Neural cell (in vitro differentiated cells): ENCODE measurements around the gene KIF5B. TPM values are rescaled to one million over a fixed set of nuclear protein-coding genes. Genes with fewer than 3 reads are reported as not detected.

ENCODE experiments used
- H2AFZ ChIP-seq: fragments of 200-600, 300-800 bp; sonication (generic), shearing (Covaris generic); 2 replicates; pipeline ENCODE4 v1.6.0; 2014; ENCODE audit warnings: low read depth, mild to moderate bottlenecking, antibody characterized with exemption, low read length, moderate library complexity
- H3F3A ChIP-seq: fragments of 200-600 bp; shearing (Covaris generic); 2 replicates; pipeline ENCODE4 v1.6.1; 2016; ENCODE audit warnings: mild to moderate bottlenecking, moderate library complexity, mixed read lengths, antibody characterized with exemption, low read length; ENCODE audit not compliant: insufficient read depth, poor library complexity, severe bottlenecking
- H3K27ac ChIP-seq: fragments of 200-600, 300-800 bp; sonication (generic), shearing (Covaris generic); 2 replicates; pipeline ENCODE4 v1.5.1; 2014; ENCODE audit warnings: mild to moderate bottlenecking, low read length, moderate library complexity
- H3K27me3 ChIP-seq: fragments of 300-800, 200-600 bp; sonication (generic), shearing (Covaris generic); 2 replicates; pipeline ENCODE4 v1.6.0; 2014; ENCODE audit warnings: mild to moderate bottlenecking, low read depth, low read length, moderate library complexity; ENCODE audit not compliant: insufficient read depth
- H3K36me3 ChIP-seq: fragments of 300-800, 200-600 bp; sonication (generic), shearing (Covaris generic); 2 replicates; pipeline ENCODE4 v1.5.1; 2014; ENCODE audit warnings: mild to moderate bottlenecking, antibody characterized with exemption, low read length, moderate library complexity; ENCODE audit not compliant: insufficient read depth
- H3K4me2 ChIP-seq: fragments of 300-800, 200-600 bp; sonication (generic), shearing (Covaris generic); 2 replicates; pipeline ENCODE4 v1.6.0; 2014; ENCODE audit warnings: mild to moderate bottlenecking, low read length
- H3K4me3 ChIP-seq: fragments of 300-800, 200-600 bp; sonication (generic), shearing (Covaris generic); 2 replicates; pipeline ENCODE4 v1.5.1; 2014; ENCODE audit warnings: mild to moderate bottlenecking, low read length, moderate library complexity
- H3K79me2 ChIP-seq: fragments of 200-600 bp; shearing (Covaris generic); replicated peaks from 2 replicates; pipeline ENCODE4 v1.6.0; 2014; ENCODE audit warnings: mild to moderate bottlenecking, low read length, moderate library complexity; ENCODE audit not compliant: insufficient read depth
- H3K9ac ChIP-seq: fragments of 300-800, 200-600 bp; sonication (generic), shearing (Covaris generic); 2 replicates; pipeline ENCODE4 v1.6.1; 2016; ENCODE audit warnings: mild to moderate bottlenecking, low read length, mixed read lengths
- H3K9me2 ChIP-seq: fragments of 200-600 bp; shearing (Covaris generic); 2 replicates; pipeline ENCODE4 v1.6.1; 2016; ENCODE audit warnings: mild to moderate bottlenecking, low read length, mixed read lengths; ENCODE audit not compliant: insufficient read depth
- H3K9me3 ChIP-seq: fragments of 200-600, 300-800 bp; sonication (generic), shearing (Covaris generic); 2 replicates; pipeline ENCODE4 v1.6.1; 2016; ENCODE audit warnings: mild to moderate bottlenecking, mixed run types, low read length, moderate library complexity, mixed read lengths
- H4K20me1 ChIP-seq: fragments of 200-600 bp; shearing (Covaris generic); 2 replicates; pipeline ENCODE4 v1.6.1; 2016; ENCODE audit warnings: mild to moderate bottlenecking, mixed run types; ENCODE audit not compliant: insufficient read depth
- CTCF ChIP-seq: fragments of 450-650 bp; IDR thresholded peaks from 2 replicates; pipeline ENCODE4 v1.5.1; 2014; ENCODE audit warnings: antibody characterized with exemption, mild to moderate bottlenecking, moderate library complexity; ENCODE audit not compliant: poor library complexity, severe bottlenecking
- EZH2 ChIP-seq: fragments of 200-600, 300-800 bp; shearing (Covaris generic), sonication (generic); IDR thresholded peaks from 2 replicates; pipeline ENCODE4 v1.6.1; 2014; ENCODE audit warnings: antibody characterized with exemption, low read length, borderline replicate concordance, mild to moderate bottlenecking; ENCODE audit not compliant: insufficient read depth, poor library complexity, severe bottlenecking
- MXI1 ChIP-seq: fragments of 450-650 bp; conservative IDR thresholded peaks from 2 replicates; pipeline ENCODE4 v1.6.1; 2014; ENCODE audit warnings: antibody characterized with exemption, mild to moderate bottlenecking; ENCODE audit not compliant: poor library complexity, severe bottlenecking
- POLR2AphosphoS5 ChIP-seq: IDR thresholded peaks from 2 replicates; pipeline ENCODE4 v1.6.1; 2012
- RAD21 ChIP-seq: fragments of 450-650 bp; conservative IDR thresholded peaks from 2 replicates; pipeline ENCODE4 v1.6.1; 2014; ENCODE audit warnings: antibody characterized with exemption, mild to moderate bottlenecking, moderate library complexity
- REST ChIP-seq: IDR thresholded peaks from 2 replicates; pipeline ENCODE4 v1.6.1; 2012; ENCODE audit warnings: borderline replicate concordance
- SMC3 ChIP-seq: fragments of 450-650 bp; conservative IDR thresholded peaks from 2 replicates; pipeline ENCODE4 v1.6.1; 2014; ENCODE audit warnings: antibody characterized with exemption, mild to moderate bottlenecking, moderate library complexity; ENCODE audit not compliant: poor library complexity
- TAF1 ChIP-seq: IDR thresholded peaks from 2 replicates; pipeline ENCODE4 v1.6.1; 2012; ENCODE audit warnings: low read depth
- polyA plus RNA-seq: library from polyadenylated mRNA; depleted of rRNA; stranded (reverse); fragments of >200 nt; gene quantifications from 2 replicates; pipeline ENCODE4 v1.2.3, GENCODE V29; 2014

Gene KIF5B
- polyA plus RNA-seq, 1 donor from 2014 or later = 96.3 TPM

DNA sequence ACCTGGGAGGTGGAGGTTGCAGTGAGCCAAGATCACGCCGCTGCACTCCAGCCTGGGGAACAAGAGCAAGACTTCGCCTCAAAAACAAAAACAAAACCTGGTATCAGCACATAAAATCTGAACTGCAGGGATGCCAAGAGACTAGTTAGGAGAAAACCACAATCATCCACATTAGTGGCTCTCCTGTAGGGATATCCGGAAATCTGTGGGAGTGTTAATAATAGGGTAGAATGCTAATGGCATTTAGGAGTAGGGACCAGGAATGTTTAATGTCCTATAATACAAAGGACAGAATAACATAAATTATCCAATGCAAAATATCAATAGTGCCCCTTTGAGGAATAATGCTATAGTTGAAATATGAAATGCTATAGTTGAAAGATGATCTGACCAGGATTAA is 24.3 kb downstream of the KIF5B start:
- H3K79me2 ChIP-seq = peaks cover 3% of the 10 kb centered on the region

GRCh38 chr10:32031424-32031823 is 24.8 kb downstream of the KIF5B start:
- H3K9me3 ChIP-seq = no peaks in the 10 kb centered on the region
- no peaks in the 10 kb centered on the region for H3K9me2 ChIP-seq
- no peak overlapping the region for H3K9ac ChIP-seq
- no peak overlapping the region for H2AFZ ChIP-seq
- peaks cover 3% of the 10 kb centered on the region for H3K79me2 ChIP-seq
- no peaks in the 10 kb centered on the region for H3F3A ChIP-seq
- peaks cover 34% of the 10 kb centered on the region for H3K36me3 ChIP-seq
- H3K4me3 ChIP-seq = no peak overlapping the region
- H4K20me1 ChIP-seq = peaks cover 4% of the 10 kb centered on the region
- H3K27ac ChIP-seq = no peak overlapping the region
- H3K27me3 ChIP-seq = no peaks in the 10 kb centered on the region
- no peak overlapping the region for H3K4me2 ChIP-seq
- TF ChIP-seq REST (no peak), MXI1 (no peak), CTCF (no peak), EZH2 (no peak), RAD21 (no peak), SMC3 (no peak), TAF1 (no peak), POLR2AphosphoS5 (no peak)

More for the DNA sequence above, 24.3 kb downstream of the KIF5B start:
- H3K27ac ChIP-seq = no peak overlapping the region
- no peaks in the 10 kb centered on the region for H3K27me3 ChIP-seq
- TF ChIP-seq POLR2AphosphoS5 (no peak), REST (no peak), SMC3 (no peak), CTCF (no peak), MXI1 (no peak), RAD21 (no peak)
- no peak overlapping the region for H3K4me2 ChIP-seq
- H3K9ac ChIP-seq = no peak overlapping the region
- H3K4me3 ChIP-seq = no peak overlapping the region
- peaks cover 39% of the 10 kb centered on the region for H3K36me3 ChIP-seq
- H3K9me3 ChIP-seq = no peaks in the 10 kb centered on the region
- no peak overlapping the region for H2AFZ ChIP-seq
- H3K9me2 ChIP-seq = no peaks in the 10 kb centered on the region
- no peaks in the 10 kb centered on the region for H3F3A ChIP-seq
- H4K20me1 ChIP-seq = peaks cover 4% of the 10 kb centered on the region
